HepG2 (cell line): ENCODE results near the gene MTA3. TPM values are rescaled to one million over a fixed set of nuclear protein-coding genes. Genes with fewer than 3 reads are reported as not detected.
A peak's percentile ranks its signal among the peaks of the same experiment; 100 is the strongest.

ENCODE experiments used
- ATAC-seq: fragments of 200-7000 bp; cut with Tn5 transposase; 3 replicates; pipeline ENCODE4 v1.9.1; 2020; ENCODE audit warnings: mild to moderate bottlenecking, moderate library complexity
- BruUV-seq: library from RNA; stranded (reverse); fragments of 400-500 nt; replicated peaks from 2 replicates; lab custom pipeline; 2021; lab: Mats Ljungman, UMichigan
- CTCF ChIA-PET: fragments of 300-600 bp; formaldehyde crosslinking; extraction: SDS; loops from one replicate; lab custom pipeline; 2021; ENCODE audit warnings: low total read pairs, inconsistent platforms, low intra/inter-chr PET ratio; lab: Yijun Ruan, JAX
- POLR2A ChIA-PET: fragments of 350-600 bp; sonication (Branson Sonifier 250); formaldehyde crosslinking; loops from one replicate; lab custom pipeline; 2020; ENCODE audit warnings: antibody characterized with exemption, inconsistent platforms; lab: Yijun Ruan, JAX
- DNase-seq: peaks from one replicate; pipeline ENCODE4 v3.0.0-alpha.2; 2015; ENCODE audit warnings: low spot score
- FAIRE-seq: peaks from 3 replicates; lab custom pipeline; 2011; peaks lifted over from hg19 to GRCh38; lab: Jason Lieb, UNC
- H2AFZ ChIP-seq: one replicate; pipeline ENCODE4 v1.6.1; 2011; ENCODE audit warnings: low read length, inconsistent platforms
- H3K27ac ChIP-seq: fragments of 300-600 bp; 3 replicates; pipeline ENCODE4 v1.8.0; 2011; ENCODE audit warnings: mixed run types, mild to moderate bottlenecking, mixed read lengths, low read length, inconsistent platforms; ENCODE audit not compliant: insufficient read depth; ENCODE audit errors: extremely low read length
- H3K27me3 ChIP-seq, 2 experiments: fragments of 200-600 bp in 1 of 2; 2 replicates in 1 of 2; 3 replicates in 1 of 2; pipeline versions ENCODE4 v1.6.0 to v1.8.0; 2011; ENCODE audit warnings: low read length in 2 of 2, mild to moderate bottlenecking in 2 of 2, moderate library complexity in 2 of 2, inconsistent platforms in 1 of 2; ENCODE audit not compliant: insufficient read depth in 2 of 2, control insufficient read depth in 1 of 2
- H3K36me3 ChIP-seq, 2 experiments: fragments of 200-600 bp in 1 of 2; replicated peaks in 1 of 2; 2 replicates in 1 of 2; 3 replicates in 1 of 2; pipeline versions ENCODE4 v1.5.1 to v1.8.0; 2011; ENCODE audit warnings: low read length in 2 of 2, inconsistent platforms in 1 of 2; ENCODE audit not compliant: insufficient read depth in 2 of 2, control insufficient read depth in 1 of 2
- H3K4me1 ChIP-seq: 2 replicates; pipeline ENCODE4 v1.5.1; 2012; ENCODE audit warnings: low read length, inconsistent platforms; ENCODE audit not compliant: insufficient read depth
- H3K4me2 ChIP-seq: 2 replicates; pipeline ENCODE4 v1.6.0; 2011; ENCODE audit warnings: low read depth, low read length, inconsistent platforms
- H3K4me3 ChIP-seq, 3 experiments: fragments of 200-600 bp in 1 of 3; sonication (generic), shearing (Covaris generic) in 1 of 3; replicated peaks in 1 of 3; 2 replicates each; pipeline ENCODE4 v1.5.1; 2011 to 2016; ENCODE audit warnings: low read length in 3 of 3, inconsistent platforms in 2 of 3, low read depth in 2 of 3, mild to moderate bottlenecking in 2 of 3, control low read depth in 1 of 3, mixed read lengths in 1 of 3; ENCODE audit not compliant: insufficient read depth in 1 of 3
- H3K79me2 ChIP-seq: one replicate; pipeline ENCODE4 v1.6.1; 2011; ENCODE audit warnings: low read length, inconsistent platforms; ENCODE audit not compliant: insufficient read depth
- H3K9ac ChIP-seq: 2 replicates; pipeline ENCODE4 v1.6.0; 2011; ENCODE audit warnings: mild to moderate bottlenecking, low read depth, low read length, inconsistent platforms; ENCODE audit not compliant: insufficient read depth
- H3K9me3 ChIP-seq: 2 replicates; pipeline ENCODE4 v1.5.1; 2012; ENCODE audit warnings: mild to moderate bottlenecking, low read length
- H4K20me1 ChIP-seq: 2 replicates; pipeline ENCODE4 v1.6.0; 2011; ENCODE audit warnings: inconsistent platforms, mild to moderate bottlenecking, low read length, moderate library complexity; ENCODE audit not compliant: insufficient read depth
- ARHGAP35 ChIP-seq: sonication (generic); formaldehyde crosslinking; IDR thresholded peaks from 2 replicates; pipeline ENCODE4 v1.9.0; 2022; ENCODE audit warnings: mild to moderate bottlenecking, inconsistent platforms, moderate library complexity, missing genetic modification reagents, borderline replicate concordance
- ASH2L ChIP-seq: fragments of 300-600, 200-600 bp; sonication (generic); IDR thresholded peaks from 2 replicates; pipeline ENCODE4 v1.7.0; 2017; ENCODE audit warnings: low read depth, mild to moderate bottlenecking, moderate library complexity, mixed read lengths, low read length; ENCODE audit not compliant: insufficient read length
- BATF2 ChIP-seq: sonication (generic); formaldehyde crosslinking; IDR thresholded peaks from 2 replicates; pipeline ENCODE4 v1.8.0; 2022; ENCODE audit warnings: mild to moderate bottlenecking, missing genetic modification reagents, moderate library complexity
- DRAP1 ChIP-seq: IDR thresholded peaks from 2 replicates; pipeline ENCODE4 v1.6.1; 2016; ENCODE audit warnings: missing genetic modification reagents, missing compliant biosample characterization
- FOXK2 ChIP-seq: fragments of 450-650 bp; IDR thresholded peaks from 2 replicates; pipeline ENCODE4 v1.6.1; 2016
- FUBP1 ChIP-seq: sonication (generic); formaldehyde crosslinking; IDR thresholded peaks from 2 replicates; pipeline ENCODE4 v1.5.1; 2020; ENCODE audit warnings: missing genetic modification reagents, mild to moderate bottlenecking, borderline replicate concordance
- HMG20A ChIP-seq: IDR thresholded peaks from 2 replicates; pipeline ENCODE4 v1.6.1; 2016; ENCODE audit warnings: borderline replicate concordance
- HNF4G ChIP-seq, 2 experiments: sonication (generic) in 1 of 2; formaldehyde crosslinking in 1 of 2; IDR thresholded peaks; 2 replicates each; pipeline versions ENCODE4 v1.4.0 to v1.6.1; 2011 to 2020; ENCODE audit warnings: borderline replicate concordance in 2 of 2, low read depth in 2 of 2, mild to moderate bottlenecking in 2 of 2, low read length in 1 of 2, missing genetic modification reagents in 1 of 2, moderate library complexity in 1 of 2
- KDM5A ChIP-seq: fragments of 200-600 bp; sonication (generic); IDR thresholded peaks from 2 replicates; pipeline ENCODE4 v1.7.0; 2018; ENCODE audit warnings: antibody characterized with exemption, mild to moderate bottlenecking, low read length, borderline replicate concordance
- MAF1 ChIP-seq: sonication (generic); formaldehyde crosslinking; IDR thresholded peaks from 2 replicates; pipeline ENCODE4 v1.5.0; 2020; ENCODE audit warnings: missing genetic modification reagents, borderline replicate concordance
- NBN ChIP-seq: fragments of 450-650 bp; conservative IDR thresholded peaks from 2 replicates; pipeline ENCODE4 v1.6.1; 2017
- NFIC ChIP-seq: IDR thresholded peaks from 2 replicates; pipeline ENCODE4 v1.6.1; 2012; ENCODE audit warnings: mild to moderate bottlenecking, low read length, inconsistent platforms
- NR0B2 ChIP-seq: sonication (generic); formaldehyde crosslinking; IDR thresholded peaks from 2 replicates; pipeline ENCODE4 v1.4.0; 2020; ENCODE audit warnings: mild to moderate bottlenecking, missing genetic modification reagents
- NR2F6 ChIP-seq, 2 experiments: IDR thresholded peaks; 2 replicates each; pipeline ENCODE4 v1.6.1; 2016; ENCODE audit warnings: antibody characterized with exemption in 1 of 2, mild to moderate bottlenecking in 1 of 2
- POLR2A ChIP-seq, 2 experiments: IDR thresholded peaks; 2 replicates each; pipeline ENCODE4 v1.6.1; 2011; ENCODE audit warnings: low read depth in 2 of 2, low read length in 2 of 2, mild to moderate bottlenecking in 1 of 2, moderate library complexity in 1 of 2; ENCODE audit not compliant: insufficient read depth in 1 of 2
- ZNF367 ChIP-seq: sonication (generic); formaldehyde crosslinking; IDR thresholded peaks from 2 replicates; pipeline ENCODE4 v1.4.0; 2020; ENCODE audit warnings: missing genetic modification reagents, borderline replicate concordance
- ZNF503 ChIP-seq: sonication (generic); formaldehyde crosslinking; IDR thresholded peaks from 2 replicates; pipeline ENCODE4 v1.4.0; 2020; ENCODE audit warnings: missing genetic modification reagents
- ZNF790 ChIP-seq: sonication (generic); formaldehyde crosslinking; IDR thresholded peaks from 2 replicates; pipeline ENCODE4 v1.8.0; 2022; ENCODE audit warnings: missing genetic modification reagents, mild to moderate bottlenecking, borderline replicate concordance
- ZZZ3 ChIP-seq: sonication (generic); formaldehyde crosslinking; IDR thresholded peaks from 2 replicates; pipeline ENCODE4 v1.4.0; 2020; ENCODE audit warnings: missing genetic modification reagents, mild to moderate bottlenecking, borderline replicate concordance
- WGBS: methylation state at CpG from one replicate; pipeline ENCODE4 v1.1.6; 2017; ENCODE audit warnings: low lambda C conversion rate; 5-methylcytosine and 5-hydroxymethylcytosine counted together
- in situ Hi-C: cut with HindIII; loops from 2 replicates; pipeline ENCODE4 v1.10.0; 2017; ENCODE audit warnings: low pct_unique_long_range_greater_than_20kb; ENCODE audit not compliant: extremely low pct_ligation_motif_present
- intact Hi-C: fragments of 100-400 bp; cut with micrococcal nuclease; formaldehyde crosslinking; loops from one replicate; pipeline ENCODE4 v1.10.0; 2022; ENCODE audit not compliant: unreplicated experiment
- polyA plus RNA-seq, 8 experiments: library from polyadenylated mRNA; depleted of rRNA in 3 of 8; stranded (reverse) in 7 of 8; unstranded in 1 of 8; fragments of >200 nt; fragmentation: Illumina TruSeq in 4 of 8; extraction: Trizol in 4 of 8; gene quantifications; 2 replicates each; pipeline versions ENCODE4 v1.2.1 to v1.2.3, GENCODE V29; 2011 to 2016; ENCODE audit warnings: low read depth in 4 of 8, missing spikeins in 1 of 8, mixed read lengths in 1 of 8; ENCODE audit not compliant: insufficient read depth in 1 of 8
- total RNA-seq, 5 experiments: library from RNA; depleted of rRNA; stranded (reverse); fragments of >200 nt; fragmentation: Illumina TruSeq; extraction: Trizol; gene quantifications; 2 replicates each; pipeline ENCODE4 v1.2.3, GENCODE V29; 2016; ENCODE audit warnings: low read depth in 1 of 5

MTA3 gene
- total and polyA plus RNA-seq, 2 of the 13 experiments (the other 11 are each of a cell fraction or from before 2014, with no cell fraction given) = 48.8 to 77.8 TPM

GRCh38 chr2:42675815-42676214, 107.4 kb downstream of the MTA3 start:
- Histone ChIP-seq H3K4me3 (peak overlapping the region in 2 of 3 experiments; percentile 3 to 6; a peak in 2 of 6 replicates), H3K79me2 (peaks cover 4% of the 10 kb centered on the region), H3K9ac (peak overlapping the region; percentile 21; the same call in 1 of the 2 replicates), H3K4me1 (peaks cover 46% of the 10 kb centered on the region), H3K4me2 (peak overlapping the region; percentile 55), H3K36me3 (peaks cover 3 to 22% of the 10 kb centered on the region in 2 experiments; a peak in 4 of 5 replicates), H2AFZ (no peak overlapping the region), H3K9me3 (no peaks in the 10 kb centered on the region), H4K20me1 (no peaks in the 10 kb centered on the region), H3K27ac (peak overlapping the region; percentile 71), H3K27me3 (no peaks in the 10 kb centered on the region)
- DNase-seq (peak; percentile 79), ATAC-seq (peak; percentile 93), FAIRE-seq (peak; percentile 81)
- ChIA-PET CTCF (no interaction called here), POLR2A (interaction anchor here (1.2 to 1.3 kb wide), 2 partner anchors 13 to 116 kb away, joined by 3 to 4 read pairs; partner anchors contain the start of gene HAAO)
- WGBS = 22% methylated on average over 2 of the region's 2 CpGs
- intact Hi-C loops = no loop called here
- no TSS peak for BruUV-seq
- in situ Hi-C loops = no loop called here
- TF ChIP-seq HMG20A (CRISPR knock-in tag) (peak; percentile 62; the same call in 1 of the 2 replicates), HNF4G (IDR thresholded peaks at IDR 0.05; ENCODE audit: borderline replicate concordance, low read depth, low read length) (0 out of 2 replicates have a peak, but pooled peaks have one; percentile 28), HNF4G (CRISPR knock-in tag; IDR thresholded peaks at IDR 0.05; ENCODE audit: borderline replicate concordance, low read depth) (no peak), DRAP1 (CRISPR knock-in tag) (peak; percentile 39; the same call in 1 of the 2 replicates), NR0B2 (CRISPR knock-in tag) (no peak), ZNF367 (CRISPR knock-in tag) (no peak), ZNF503 (no peak), MAF1 (no peak), ASH2L (peak; percentile 54), NR2F6 (IDR thresholded peaks at IDR 0.05) (0 out of 2 replicates have a peak, but pooled peaks have one; percentile 8), NR2F6 (CRISPR knock-in tag; IDR thresholded peaks at IDR 0.05) (0 out of 2 replicates have a peak, but pooled peaks have one; percentile 25), FUBP1 (CRISPR knock-in tag) (no peak), NBN (no peak), ZZZ3 (CRISPR knock-in tag) (no peak), ARHGAP35 (no peak), POLR2A (IDR thresholded peaks at IDR 0.05; ENCODE audit: insufficient read depth in 1 of 2, low read depth in 2 of 2, low read length in 2 of 2) (no peak), KDM5A (0 out of 2 replicates have a peak, but pooled peaks have one; percentile 25), ZNF790 (CRISPR knock-in tag) (no peak), NFIC (peak; percentile 42; the same call in 1 of the 2 replicates), FOXK2 (peak; percentile 56; the same call in 1 of the 2 replicates), BATF2 (no peak)
